GM12891 (cell line): ENCODE results near the gene TFR2.

Experiments
- PAX5 ChIP-seq: IDR thresholded peaks from 2 replicates; pipeline ENCODE4 v1.6.1; 2011; ENCODE audit warnings: low read length, moderate library complexity, mild to moderate bottlenecking; ENCODE audit not compliant: insufficient read depth, severe bottlenecking
- POLR2A ChIP-seq: IDR thresholded peaks from 2 replicates; pipeline ENCODE4 v1.6.1; 2011; ENCODE audit warnings: low read depth, low read length, control low read depth
- POLR2AphosphoS5 ChIP-seq: IDR thresholded peaks from 2 replicates; pipeline ENCODE4 v1.6.1; 2011; ENCODE audit warnings: low read depth, low read length, control low read depth
- POU2F2 ChIP-seq: IDR thresholded peaks from 2 replicates; pipeline ENCODE4 v1.6.1; 2011; ENCODE audit warnings: low read depth, mild to moderate bottlenecking, control low read depth, low read length, moderate library complexity
- SPI1 ChIP-seq: IDR thresholded peaks from 2 replicates; pipeline ENCODE4 v1.6.1; 2011; ENCODE audit warnings: low read depth, low read length, control low read depth
- TAF1 ChIP-seq: IDR thresholded peaks from 2 replicates; pipeline ENCODE4 v1.6.1; 2011; ENCODE audit warnings: low read depth, low read length, control low read depth

- TF ChIP-seq POLR2A (no peak), TAF1 (no peak), POLR2AphosphoS5 (no peak), SPI1 (no peak), PAX5 (no peak), POU2F2 (no peak)
These were observed 64.9 kb downstream of the TFR2 start for GRCh38 chr7:100576384-100576993.
